Hepatocyte (in vitro differentiated cells): ENCODE measurements around the gene ACADVL. TPM values are rescaled to one million over a fixed set of nuclear protein-coding genes. Genes with fewer than 3 reads are reported as not detected.
"Not testable (repeated sequence)": the region's sequence is repeated elsewhere in the genome, so short reads cannot be mapped to it uniquely, and the experiment has no call there.

Source experiments
- DNase-seq: peaks from one replicate; pipeline ENCODE4 v3.0.0-alpha.2; 2016; ENCODE audit warnings: low spot score
- H2AFZ ChIP-seq: fragments of 200-600 bp; sonication (generic); 2 replicates; pipeline ENCODE4 v1.6.0; 2016; ENCODE audit warnings: antibody characterized with exemption, mild to moderate bottlenecking
- H3K27ac ChIP-seq: fragments of 200-600 bp; sonication (generic); 2 replicates; pipeline ENCODE4 v1.5.1; 2016; ENCODE audit warnings: mild to moderate bottlenecking
- H3K27me3 ChIP-seq: fragments of 200-600 bp; sonication (generic); 2 replicates; pipeline ENCODE4 v1.6.1; 2016
- H3K36me3 ChIP-seq: fragments of 200-600 bp; sonication (generic); replicated peaks from 2 replicates; pipeline ENCODE4 v1.5.1; 2016; ENCODE audit warnings: low read depth; ENCODE audit not compliant: insufficient read depth
- H3K4me1 ChIP-seq: fragments of 200-600 bp; sonication (generic); 2 replicates; pipeline ENCODE4 v1.5.1; 2016; ENCODE audit warnings: mild to moderate bottlenecking, moderate library complexity; ENCODE audit not compliant: insufficient read depth
- H3K4me2 ChIP-seq: fragments of 200-600 bp; sonication (generic); 2 replicates; pipeline ENCODE4 v1.6.0; 2016
- H3K4me3 ChIP-seq: fragments of 200-600 bp; sonication (generic); 2 replicates; pipeline ENCODE4 v1.5.1; 2016; ENCODE audit warnings: mild to moderate bottlenecking
- H3K79me2 ChIP-seq: fragments of 200-600 bp; sonication (generic); 2 replicates; pipeline ENCODE4 v1.6.0; 2017; ENCODE audit warnings: mild to moderate bottlenecking
- H3K9me2 ChIP-seq: fragments of 200-600 bp; sonication (generic); replicated peaks from 2 replicates; pipeline ENCODE4 v1.6.0; 2017; ENCODE audit warnings: mild to moderate bottlenecking; ENCODE audit not compliant: insufficient read depth
- H3K9me3 ChIP-seq: fragments of 200-600 bp; sonication (generic); 2 replicates; pipeline ENCODE4 v1.5.1; 2016; ENCODE audit warnings: low read depth, mild to moderate bottlenecking
- H4K20me1 ChIP-seq: fragments of 200-600 bp; sonication (generic); 2 replicates; pipeline ENCODE4 v1.6.0; 2016; ENCODE audit warnings: mild to moderate bottlenecking; ENCODE audit not compliant: insufficient read depth, poor library complexity, severe bottlenecking
- CTCF ChIP-seq: fragments of 200-600 bp; sonication (generic); IDR thresholded peaks from 2 replicates; pipeline ENCODE4 v1.5.1; 2016; ENCODE audit warnings: antibody characterized with exemption, mild to moderate bottlenecking; ENCODE audit not compliant: poor library complexity
- EZH2 ChIP-seq: fragments of 200-600 bp; sonication (generic); IDR thresholded peaks from 2 replicates; pipeline ENCODE4 v1.6.1; 2016; ENCODE audit warnings: antibody characterized with exemption, mild to moderate bottlenecking, borderline replicate concordance
- EZH2phosphoT487 ChIP-seq: fragments of 200-600 bp; sonication (generic); IDR thresholded peaks from one replicate; pipeline ENCODE4 v1.6.1; 2018; ENCODE audit warnings: antibody characterized with exemption, mild to moderate bottlenecking, low read depth, moderate library complexity; ENCODE audit not compliant: unreplicated experiment, severe bottlenecking
- WGBS: methylation state at CpG from one replicate; pipeline ENCODE4 v1.1.6; 2016; ENCODE audit warnings: low lambda C conversion rate; ENCODE audit errors: missing lambda C conversion rate; 5-methylcytosine and 5-hydroxymethylcytosine counted together
- polyA plus RNA-seq: library from polyadenylated mRNA; unstranded; fragments of >200 nt; fragmentation: Nextera tagmentation; extraction: Ambion mirVana; gene quantifications from 2 replicates; pipeline ENCODE4 v1.2.1, GENCODE V29; 2016
- total RNA-seq: library from RNA; depleted of rRNA; stranded (reverse); fragments of >200 nt; gene quantifications from 2 replicates; pipeline ENCODE4 v1.2.3, GENCODE V29; 2014

Gene ACADVL
- total and polyA plus RNA-seq, 2 experiments from 2014 or later = 469 to 1,250 TPM

GRCh38 chr17:7178973-7179316 is 40.8 kb upstream of the ACADVL start:
- TF ChIP-seq EZH2phosphoT487 = no peak
- no peak for TF ChIP-seq CTCF
- no peak for TF ChIP-seq EZH2
- H3K9me2 ChIP-seq = no peaks in the 10 kb centered on the region
- no peak overlapping the region for H2AFZ ChIP-seq
- no peaks in the 10 kb centered on the region for H4K20me1 ChIP-seq
- H3K79me2 ChIP-seq = no peaks in the 10 kb centered on the region
- H3K4me3 ChIP-seq = no peak overlapping the region
- no peaks in the 10 kb centered on the region for H3K27me3 ChIP-seq
- 84% methylated on average over 9 of the region's 11 CpGs for WGBS
- H3K4me2 ChIP-seq = peak overlapping the region; percentile 87
- H3K4me1 ChIP-seq = peaks cover 9% of the 10 kb centered on the region
- H3K36me3 ChIP-seq = no peaks in the 10 kb centered on the region
- peak overlapping the region; percentile 87 for H3K27ac ChIP-seq
- DNase-seq = no peak
- no peaks in the 10 kb centered on the region for H3K9me3 ChIP-seq

GRCh38 chr17:7179317-7180254 is 40.2 kb upstream of the ACADVL start, which contains the start of gene ASGR1:
Gene ASGR1, minus strand, starts transcription at chr17:7179370. Its CDS starts 807 bp downstream, at chr17:7178563.
- Histone ChIP-seq H3K36me3 (no peaks in the 10 kb centered on the region), H3K4me1 (peaks cover 9% of the 10 kb centered on the region), H3K27ac (peak within 1 kb of the TSS; percentile 87), H3K4me2 (peak within 1 kb of the TSS; percentile 87), H3K27me3 (no peaks in the 10 kb centered on the region), H2AFZ (peak within 1 kb of the TSS; percentile 49), H3K9me2 (no peaks in the 10 kb centered on the region), H3K9me3 (no peaks in the 10 kb centered on the region), H4K20me1 (no peaks in the 10 kb centered on the region), H3K79me2 (no peaks in the 10 kb centered on the region), H3K4me3 (no peak within 1 kb of the TSS)
- peak; percentile 62 for DNase-seq
- WGBS = 68% methylated on average over 14 of the region's 20 CpGs
- TF ChIP-seq EZH2 = no peak

GRCh38 chr17:7182101-7182500 is 37.6 kb upstream of the ACADVL start:
- not testable (repeated sequence) for H2AFZ ChIP-seq, H4K20me1 ChIP-seq, H3K4me1 ChIP-seq, H3K9me3 ChIP-seq, H3K4me3 ChIP-seq, H3K9me2 ChIP-seq, H3K4me2 ChIP-seq, DNase-seq, H3K79me2 ChIP-seq, H3K36me3 ChIP-seq, H3K27ac ChIP-seq, H3K27me3 ChIP-seq
- 98% methylated on average over 2 of the region's 2 CpGs for WGBS

- no peak overlapping the region for H3K27ac ChIP-seq
- no peaks in the 10 kb centered on the region for H3K9me3 ChIP-seq
- 88% methylated on average over 7 of the region's 7 CpGs for WGBS
- TF ChIP-seq EZH2 = no peak
- TF ChIP-seq CTCF = no peak
- TF ChIP-seq EZH2phosphoT487 = no peak
- H3K9me2 ChIP-seq = no peaks in the 10 kb centered on the region
- H2AFZ ChIP-seq = no peak overlapping the region
- no peaks in the 10 kb centered on the region for H3K79me2 ChIP-seq
- H3K27me3 ChIP-seq = no peaks in the 10 kb centered on the region
- H3K36me3 ChIP-seq = no peaks in the 10 kb centered on the region
- H4K20me1 ChIP-seq = no peaks in the 10 kb centered on the region
- DNase-seq = no peak
- no peaks in the 10 kb centered on the region for H3K4me1 ChIP-seq
- H3K4me3 ChIP-seq = no peak overlapping the region
- no peak overlapping the region for H3K4me2 ChIP-seq
Measured at GRCh38 chr17:7183433-7184090, 36.2 kb upstream of the ACADVL start.
